ENCODE measurements around the gene EPHA8. TPM values are rescaled to one million over a fixed set of nuclear protein-coding genes. Genes with fewer than 3 reads are reported as not detected.

EPHA8 gene
- total RNA-seq, 4 donors from 2014 or later, result 0.17 TPM; not detected in 3

DNA sequence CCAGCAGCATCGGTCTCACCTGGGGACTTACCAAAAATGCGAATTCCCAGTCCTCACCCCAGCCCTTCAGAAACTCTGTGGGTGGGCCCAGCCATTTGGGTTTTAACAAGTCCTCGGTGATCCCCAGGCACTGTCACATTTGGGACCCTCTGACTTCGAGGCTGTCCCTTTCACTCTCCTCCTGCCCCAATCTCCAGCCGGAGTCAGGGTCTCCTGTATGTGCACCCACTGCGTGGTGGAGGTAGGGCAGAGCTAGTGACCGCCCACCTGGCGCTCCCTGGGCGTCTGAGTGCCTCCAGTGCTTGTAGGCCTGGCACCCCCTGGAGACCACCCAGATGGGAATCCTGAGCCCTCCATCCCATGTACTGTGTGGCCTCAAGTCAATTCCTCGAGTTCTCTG, 31.1 kb downstream of the EPHA8 start:
- TF ChIP-seq, protein P1, sequence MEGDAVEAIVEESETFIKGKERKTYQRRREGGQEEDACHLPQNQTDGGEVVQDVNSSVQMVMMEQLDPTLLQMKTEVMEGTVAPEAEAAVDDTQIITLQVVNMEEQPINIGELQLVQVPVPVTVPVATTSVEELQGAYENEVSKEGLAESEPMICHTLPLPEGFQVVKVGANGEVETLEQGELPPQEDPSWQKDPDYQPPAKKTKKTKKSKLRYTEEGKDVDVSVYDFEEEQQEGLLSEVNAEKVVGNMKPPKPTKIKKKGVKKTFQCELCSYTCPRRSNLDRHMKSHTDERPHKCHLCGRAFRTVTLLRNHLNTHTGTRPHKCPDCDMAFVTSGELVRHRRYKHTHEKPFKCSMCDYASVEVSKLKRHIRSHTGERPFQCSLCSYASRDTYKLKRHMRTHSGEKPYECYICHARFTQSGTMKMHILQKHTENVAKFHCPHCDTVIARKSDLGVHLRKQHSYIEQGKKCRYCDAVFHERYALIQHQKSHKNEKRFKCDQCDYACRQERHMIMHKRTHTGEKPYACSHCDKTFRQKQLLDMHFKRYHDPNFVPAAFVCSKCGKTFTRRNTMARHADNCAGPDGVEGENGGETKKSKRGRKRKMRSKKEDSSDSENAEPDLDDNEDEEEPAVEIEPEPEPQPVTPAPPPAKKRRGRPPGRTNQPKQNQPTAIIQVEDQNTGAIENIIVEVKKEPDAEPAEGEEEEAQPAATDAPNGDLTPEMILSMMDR (IDR thresholded peaks at IDR 0.05; ENCODE audit: low read depth), result no peak

DNA sequence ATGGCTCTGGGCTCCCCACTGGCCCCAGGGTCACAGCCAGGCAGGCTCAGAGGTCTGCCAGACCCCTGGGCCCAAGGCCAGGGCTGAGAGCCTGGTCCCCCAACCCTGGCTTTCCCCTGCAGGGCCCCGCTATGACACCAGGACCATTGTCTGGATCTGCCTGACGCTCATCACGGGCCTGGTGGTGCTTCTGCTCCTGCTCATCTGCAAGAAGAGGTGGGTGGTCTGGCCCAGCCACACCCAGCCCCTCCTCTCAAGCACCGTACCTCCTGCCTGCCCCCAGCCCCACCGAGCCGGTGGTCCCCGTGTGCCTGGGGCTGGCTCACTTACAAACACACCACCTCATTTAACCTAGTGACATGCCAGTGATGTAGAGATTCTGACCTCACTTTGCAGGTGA, 31.8 kb downstream of the EPHA8 start:
- TF ChIP-seq, protein P1 (IDR thresholded peaks at IDR 0.05; ENCODE audit: low read depth), result no peak

DNA sequence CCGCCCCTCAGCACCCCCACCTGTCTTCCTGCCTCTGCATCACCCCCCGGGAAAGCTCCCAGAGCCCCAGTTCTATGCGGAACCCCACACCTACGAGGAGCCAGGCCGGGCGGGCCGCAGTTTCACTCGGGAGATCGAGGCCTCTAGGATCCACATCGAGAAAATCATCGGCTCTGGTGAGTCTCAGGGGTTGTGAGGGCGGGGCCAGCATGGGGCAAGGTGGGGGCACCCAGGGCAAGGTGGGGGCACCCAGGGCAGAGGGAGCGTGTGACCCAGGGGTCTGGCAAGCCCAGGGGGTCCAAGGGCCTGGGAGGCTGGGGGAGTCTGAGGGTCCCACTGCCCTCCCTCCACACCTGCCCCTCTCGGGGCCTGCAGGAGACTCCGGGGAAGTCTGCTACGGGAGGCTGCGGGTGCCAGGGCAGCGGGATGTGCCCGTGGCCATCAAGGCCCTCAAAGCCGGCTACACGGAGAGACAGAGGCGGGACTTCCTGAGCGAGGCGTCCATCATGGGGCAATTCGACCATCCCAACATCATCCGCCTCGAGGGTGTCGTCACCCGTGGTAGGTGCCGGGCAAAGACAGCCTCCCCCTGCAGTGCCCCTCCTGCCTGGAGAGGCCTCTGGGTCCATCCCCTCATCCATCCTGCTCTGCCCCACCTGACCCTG, 34.1 kb downstream of the EPHA8 start:
- TF ChIP-seq, protein P1 (IDR thresholded peaks at IDR 0.05; ENCODE audit: low read depth), result no peak

DNA sequence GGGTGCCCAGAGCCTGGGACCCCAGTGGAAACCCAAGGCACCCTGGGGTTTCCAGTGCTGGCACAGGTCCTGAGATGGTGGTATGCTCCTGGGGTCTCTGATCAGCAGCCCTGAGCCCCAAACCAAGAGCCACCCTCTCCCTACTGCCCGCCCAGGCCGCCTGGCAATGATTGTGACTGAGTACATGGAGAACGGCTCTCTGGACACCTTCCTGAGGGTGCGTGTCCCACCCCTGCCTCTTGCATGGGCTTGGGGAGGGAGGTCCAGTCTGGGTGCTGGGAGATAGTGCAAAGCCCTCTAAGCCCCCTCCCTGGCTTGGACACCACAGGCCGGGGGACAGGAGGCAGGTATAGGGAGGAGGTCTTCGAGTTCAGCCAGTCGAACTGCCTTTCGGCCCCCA, 34.7 kb downstream of the EPHA8 start:
- TF ChIP-seq, protein P1 (IDR thresholded peaks at IDR 0.05; ENCODE audit: low read depth), result no peak

DNA sequence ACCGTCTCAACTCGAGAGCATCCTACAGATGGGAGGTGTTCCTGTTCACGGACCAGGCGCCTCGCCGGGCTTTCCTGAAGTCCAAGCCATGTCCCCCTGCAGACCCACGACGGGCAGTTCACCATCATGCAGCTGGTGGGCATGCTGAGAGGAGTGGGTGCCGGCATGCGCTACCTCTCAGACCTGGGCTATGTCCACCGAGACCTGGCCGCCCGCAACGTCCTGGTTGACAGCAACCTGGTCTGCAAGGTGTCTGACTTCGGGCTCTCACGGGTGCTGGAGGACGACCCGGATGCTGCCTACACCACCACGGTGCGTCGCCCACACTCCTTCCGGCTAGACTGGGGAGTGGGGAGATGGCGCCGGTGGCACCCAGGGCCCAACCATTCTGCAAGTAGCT, 35.4 kb downstream of the EPHA8 start:
- TF ChIP-seq, protein P1 (IDR thresholded peaks at IDR 0.05; ENCODE audit: low read depth), result no peak

DNA sequence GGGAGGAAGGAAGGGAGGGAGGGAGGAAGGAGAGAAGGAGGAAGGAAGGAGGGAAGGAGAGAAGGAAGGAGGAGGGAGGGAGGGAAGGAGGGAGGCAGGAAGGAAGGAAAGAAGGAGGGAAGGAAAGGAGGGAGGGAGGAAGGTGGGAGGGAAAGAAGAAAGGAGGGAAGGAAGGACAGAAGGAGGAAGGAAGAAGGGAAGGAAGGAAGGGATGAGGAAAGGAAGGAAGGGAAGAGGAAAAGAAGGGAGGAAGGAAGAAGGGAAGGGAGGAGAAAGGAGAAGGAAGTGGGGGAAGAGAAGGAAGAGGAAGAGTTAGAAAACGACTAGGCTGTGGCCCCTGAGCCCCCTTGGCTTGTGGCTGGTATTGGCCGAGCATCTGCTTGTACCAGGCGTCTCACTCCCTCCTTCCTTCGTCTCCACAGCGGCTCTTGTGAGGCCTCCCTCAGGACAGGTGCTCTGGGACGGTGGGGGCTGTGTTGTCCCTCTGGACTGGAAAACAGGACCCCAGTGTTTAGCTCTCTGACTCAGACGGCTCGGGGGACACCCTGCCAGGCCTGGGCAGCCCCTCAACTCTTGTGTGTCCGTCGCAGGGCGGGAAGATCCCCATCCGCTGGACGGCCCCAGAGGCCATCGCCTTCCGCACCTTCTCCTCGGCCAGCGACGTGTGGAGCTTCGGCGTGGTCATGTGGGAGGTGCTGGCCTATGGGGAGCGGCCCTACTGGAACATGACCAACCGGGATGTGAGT, 37.0 kb downstream of the EPHA8 start:
- TF ChIP-seq, protein P1 (IDR thresholded peaks at IDR 0.05; ENCODE audit: low read depth), result no peak

DNA sequence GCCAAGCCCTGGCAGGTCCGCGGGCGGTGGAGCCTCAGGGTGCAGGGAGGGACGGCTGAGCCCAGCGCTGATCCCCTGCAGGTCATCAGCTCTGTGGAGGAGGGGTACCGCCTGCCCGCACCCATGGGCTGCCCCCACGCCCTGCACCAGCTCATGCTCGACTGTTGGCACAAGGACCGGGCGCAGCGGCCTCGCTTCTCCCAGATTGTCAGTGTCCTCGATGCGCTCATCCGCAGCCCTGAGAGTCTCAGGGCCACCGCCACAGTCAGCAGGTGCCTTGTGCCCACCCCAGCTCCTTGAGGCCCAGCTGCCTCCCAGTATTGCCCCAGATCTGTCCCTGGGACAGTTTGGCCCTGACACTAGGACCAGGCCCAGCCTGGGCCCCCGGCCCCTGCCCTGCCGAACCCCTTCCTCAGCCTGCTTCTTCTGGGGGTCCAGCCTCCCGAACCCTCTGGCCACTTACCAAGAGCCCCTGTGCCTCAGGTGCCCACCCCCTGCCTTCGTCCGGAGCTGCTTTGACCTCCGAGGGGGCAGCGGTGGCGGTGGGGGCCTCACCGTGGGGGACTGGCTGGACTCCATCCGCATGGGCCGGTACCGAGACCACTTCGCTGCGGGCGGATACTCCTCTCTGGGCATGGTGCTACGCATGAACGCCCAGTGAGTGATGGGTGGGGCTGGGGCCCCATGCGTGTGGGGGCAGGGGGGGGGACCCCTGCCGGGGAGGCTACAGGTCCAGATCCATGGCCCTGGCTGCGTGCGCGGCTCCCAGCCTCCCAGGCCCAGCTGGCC, 37.7 kb downstream of the EPHA8 start:
- TF ChIP-seq, protein P1 (IDR thresholded peaks at IDR 0.05; ENCODE audit: low read depth), result no peak

Measured in subcutaneous adipose tissue (tissue), 4 donors.